ENCODE results near the gene NRXN3. TPM values are rescaled to one million over a fixed set of nuclear protein-coding genes. Genes with fewer than 3 reads are reported as not detected.
A peak's percentile ranks its signal among the peaks of the same experiment; 100 is the strongest.

Gene NRXN3
- total RNA-seq, 6 experiments from 2014 or later, result 0.07 to 0.28 (median 0.11) TPM; not detected in 2

GRCh38 chr14:78917462-78917861, 747.3 kb downstream of the NRXN3 start:
- H3K9me3 Mint-ChIP-seq, result no peaks in the 10 kb centered on the region
- no peak overlapping the region for H3K27ac Mint-ChIP-seq
- peaks cover 20% of the 10 kb centered on the region for H3K4me1 Mint-ChIP-seq (ENCODE audit: low read depth)
- peaks cover 11% of the 10 kb centered on the region for H3K27me3 Mint-ChIP-seq (ENCODE audit: insufficient read depth)
- no peak for TF ChIP-seq CTCF (IDR thresholded peaks at IDR 0.05)
- H3K4me3 Mint-ChIP-seq, result no peak overlapping the region
- no peak for DNase-seq
- no peaks in the 10 kb centered on the region for H3K36me3 Mint-ChIP-seq (ENCODE audit: low read depth)

GRCh38 chr14:78921856-78922255, 751.7 kb downstream of the NRXN3 start:
- peak overlapping the region; percentile 79 for H3K27ac Mint-ChIP-seq

GRCh38 chr14:78927261-78927660, 757.1 kb downstream of the NRXN3 start:
- peaks cover 14% of the 10 kb centered on the region for H3K4me1 Mint-ChIP-seq (ENCODE audit: low read depth)
- H3K27ac Mint-ChIP-seq, result no peak overlapping the region
- no peaks in the 10 kb centered on the region for H3K36me3 Mint-ChIP-seq (ENCODE audit: low read depth)
- no peaks in the 10 kb centered on the region for H3K9me3 Mint-ChIP-seq
- TF ChIP-seq CTCF (IDR thresholded peaks at IDR 0.05), result no peak
- peaks cover 1% of the 10 kb centered on the region; the same call in 1 of the 2 replicates for H3K27me3 Mint-ChIP-seq (ENCODE audit: insufficient read depth)
- no peak for DNase-seq
- H3K4me3 Mint-ChIP-seq, result no peak overlapping the region

More at GRCh38 chr14:78921856-78922255, 751.7 kb downstream of the NRXN3 start:
- H3K36me3 Mint-ChIP-seq (ENCODE audit: low read depth), result no peaks in the 10 kb centered on the region
- H3K27me3 Mint-ChIP-seq (ENCODE audit: insufficient read depth), result no peaks in the 10 kb centered on the region
- DNase-seq, result peak; percentile 67
- H3K4me3 Mint-ChIP-seq, result no peak overlapping the region
- TF ChIP-seq CTCF (IDR thresholded peaks at IDR 0.05), result no peak
- no peaks in the 10 kb centered on the region for H3K9me3 Mint-ChIP-seq
- peaks cover 32% of the 10 kb centered on the region for H3K4me1 Mint-ChIP-seq (ENCODE audit: low read depth)

GRCh38 chr14:78933166-78933565, 763.0 kb downstream of the NRXN3 start:
- DNase-seq, result no peak
- no peak overlapping the region for H3K27ac Mint-ChIP-seq
- peaks cover 3% of the 10 kb centered on the region; the same call in 1 of the 2 replicates for H3K27me3 Mint-ChIP-seq (ENCODE audit: insufficient read depth)
- no peaks in the 10 kb centered on the region for H3K36me3 Mint-ChIP-seq (ENCODE audit: low read depth)
- H3K4me3 Mint-ChIP-seq, result no peak overlapping the region
- no peak for TF ChIP-seq CTCF (IDR thresholded peaks at IDR 0.05)
- no peaks in the 10 kb centered on the region for H3K4me1 Mint-ChIP-seq (ENCODE audit: low read depth)
- no peaks in the 10 kb centered on the region for H3K9me3 Mint-ChIP-seq

- peaks cover 5% of the 10 kb centered on the region; the same call in 1 of the 2 replicates for H3K27me3 Mint-ChIP-seq (ENCODE audit: insufficient read depth)
- no peaks in the 10 kb centered on the region for H3K9me3 Mint-ChIP-seq
- H3K4me3 Mint-ChIP-seq, result no peak overlapping the region
- peak; percentile 25 for DNase-seq
- TF ChIP-seq CTCF (IDR thresholded peaks at IDR 0.05), result peak; percentile 79
- H3K36me3 Mint-ChIP-seq (ENCODE audit: low read depth), result no peaks in the 10 kb centered on the region
- H3K27ac Mint-ChIP-seq, result no peak overlapping the region
- H3K4me1 Mint-ChIP-seq (ENCODE audit: low read depth), result no peaks in the 10 kb centered on the region
Measured at GRCh38 chr14:78933948-78934524, 763.9 kb downstream of the NRXN3 start.
